Stimulated activated naive B cell treated with anti-CD40 and anti-IgM and Interleukin-4, amounts not matched to agents 10 μg/mL and 1 μg/mL and 100 μg/mL, for 72 hours (primary cell): ENCODE results near the gene PHF12.
A peak's percentile ranks its signal among the peaks of the same experiment; 100 is the strongest.
"Not testable (repeated sequence)": the region's sequence is repeated elsewhere in the genome, so short reads cannot be mapped to it uniquely, and the experiment has no call there.

Experiments
- ATAC-seq, 2 donors: fragments of 150-1000 bp; cut with Tn5 transposase; replicated peaks; 2 replicates each; pipeline ENCODE4 v1.10.0; 2021; ENCODE audit warnings: moderate library complexity in 1 of 2
- DNase-seq: peaks from one replicate; pipeline ENCODE4 v3.0.0; 2021
- H3K27ac Mint-ChIP-seq: one replicate; pipeline ENCODE4 v1.8.0; 2022; ENCODE audit warnings: mild to moderate bottlenecking, mixed read lengths
- H3K27me3 Mint-ChIP-seq, 2 donors: one replicate each; pipeline ENCODE4 v1.8.0; 2022; ENCODE audit warnings: mixed read lengths in 2 of 2
- H3K36me3 Mint-ChIP-seq, 2 donors: one replicate each; pipeline ENCODE4 v1.8.0; 2022; ENCODE audit warnings: mixed read lengths in 2 of 2, mild to moderate bottlenecking in 1 of 2
- H3K4me1 Mint-ChIP-seq, 2 donors: one replicate each; pipeline ENCODE4 v1.8.0; 2022; ENCODE audit warnings: mixed read lengths in 2 of 2, mild to moderate bottlenecking in 1 of 2
- H3K4me3 Mint-ChIP-seq, 2 donors: one replicate each; pipeline ENCODE4 v1.8.0; 2022; ENCODE audit warnings: mild to moderate bottlenecking in 2 of 2, mixed read lengths in 2 of 2, moderate library complexity in 1 of 2
- H3K9me3 Mint-ChIP-seq, 2 donors: one replicate each; pipeline ENCODE4 v1.8.0; 2022; ENCODE audit warnings: mixed read lengths in 2 of 2, mild to moderate bottlenecking in 1 of 2

The PHF12 gene

GRCh38 chr17:28901866-28902818 is 49.2 kb downstream of the PHF12 start:
- Mint-ChIP-seq H3K4me1 (peaks cover 58 to 87% of the 10 kb centered on the region in 2 donors), H3K27ac (peak overlapping the region; percentile 84), H3K27me3 (no peaks in the 10 kb centered on the region), H3K9me3 (no peaks in the 10 kb centered on the region), H3K4me3 (peak overlapping the region; percentile 84 to 91), H3K36me3 (peaks cover 40 to 58% of the 10 kb centered on the region in 2 donors)
- DNase-seq (no peak), ATAC-seq (peak; percentile 33 to 44)

DNA sequence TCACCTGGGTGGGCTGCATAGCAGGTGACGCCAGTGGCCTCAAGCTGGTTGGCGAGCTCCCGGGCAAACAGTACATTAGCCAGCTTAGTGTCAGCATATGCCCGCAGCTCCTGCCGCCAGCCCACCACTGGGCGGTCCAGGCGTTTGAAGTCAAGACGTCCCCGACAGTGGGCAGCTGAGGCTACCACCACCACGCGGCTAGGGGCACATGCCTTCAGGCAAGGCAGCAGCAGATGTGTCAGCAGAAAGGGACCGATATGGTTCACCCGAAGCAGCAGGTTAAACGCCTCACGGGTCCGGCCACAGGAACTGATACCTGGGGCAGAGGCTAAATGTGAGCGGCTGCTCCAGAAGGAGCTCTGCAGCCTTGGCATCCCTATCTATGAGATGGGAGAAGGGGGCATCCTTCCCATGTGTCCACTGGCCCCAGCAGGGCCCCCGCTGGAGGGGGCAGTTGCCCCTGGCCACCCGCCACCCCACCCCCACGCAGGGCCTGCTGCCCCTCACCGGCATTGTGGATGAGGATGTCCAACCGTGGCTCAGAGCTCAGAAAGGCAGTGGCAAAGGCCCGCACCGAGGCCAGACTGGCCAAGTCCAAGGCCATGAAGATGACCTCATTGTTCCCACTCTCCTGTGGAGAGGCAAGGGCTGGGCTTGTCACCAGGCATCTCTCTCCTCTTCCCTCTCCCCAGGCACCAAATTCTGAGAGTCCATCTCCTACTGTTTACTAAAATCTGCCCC is 50.2 kb downstream of the PHF12 start:
- Mint-ChIP-seq H3K4me3 (peak overlapping the region; percentile 84 to 91), H3K36me3 (peaks cover 40 to 49% of the 10 kb centered on the region in 2 donors), H3K4me1 (peaks cover 50 to 84% of the 10 kb centered on the region in 2 donors), H3K9me3 (no peaks in the 10 kb centered on the region), H3K27ac (peak overlapping the region; percentile 84), H3K27me3 (no peaks in the 10 kb centered on the region)
- ATAC-seq (no peak), DNase-seq (no peak)

DNA sequence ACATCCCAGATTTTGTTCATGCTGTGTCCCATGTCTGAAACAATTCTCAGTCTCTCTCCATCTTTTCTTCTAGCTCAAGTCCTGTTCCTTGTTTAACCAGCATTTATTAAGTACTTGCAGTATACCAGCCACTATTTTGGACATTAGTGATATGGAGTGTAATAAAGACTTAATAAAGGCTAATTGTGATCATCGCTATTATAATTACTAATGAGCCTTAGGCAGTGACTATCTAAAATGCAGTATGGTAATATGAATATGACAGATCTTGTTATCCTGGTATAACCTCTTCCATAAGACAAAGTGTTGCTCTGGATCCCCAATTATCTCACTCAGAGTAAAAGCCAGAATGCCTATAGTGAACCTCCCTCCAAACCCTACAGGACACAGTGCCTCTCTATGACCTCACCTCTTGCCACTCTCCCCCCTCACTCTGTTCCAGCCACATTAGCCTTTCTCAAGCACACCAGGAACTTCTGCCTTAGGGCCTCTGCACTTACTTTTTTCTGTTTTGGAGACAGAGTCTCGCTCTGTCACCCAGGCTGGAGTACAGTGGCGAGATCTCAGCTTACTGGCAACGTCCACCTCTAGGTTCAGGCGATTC is 52.0 kb downstream of the PHF12 start:
- Mint-ChIP-seq H3K4me1 (peaks cover 45 to 73% of the 10 kb centered on the region in 2 donors), H3K36me3 (peaks cover 41 to 45% of the 10 kb centered on the region in 2 donors), H3K4me3 (no peak overlapping the region), H3K27ac (peak overlapping the region; percentile 65), H3K9me3 (no peaks in the 10 kb centered on the region), H3K27me3 (no peaks in the 10 kb centered on the region)
- no peak for DNase-seq
- ATAC-seq, result no peak

DNA sequence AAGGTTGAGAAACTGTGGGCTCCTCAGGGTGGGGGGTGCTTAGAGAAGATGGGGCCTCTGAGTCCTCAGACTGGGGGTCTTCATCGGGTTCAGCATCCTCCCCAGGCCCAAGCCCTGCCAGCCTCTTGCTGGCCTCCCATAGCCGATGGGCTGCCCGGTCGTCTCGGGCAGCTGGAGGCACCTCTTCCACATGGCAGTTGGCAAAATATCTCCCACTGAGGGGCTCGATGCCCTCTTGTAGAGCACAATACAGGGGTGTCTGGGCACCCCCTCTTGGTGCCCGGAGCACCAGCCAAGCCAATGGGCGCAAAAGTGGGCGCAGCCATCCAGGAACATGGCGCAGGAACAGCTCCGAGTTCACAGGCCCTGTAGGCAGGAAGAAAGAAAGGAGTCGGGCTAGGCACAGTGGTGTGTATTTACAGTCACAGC is 52.8 kb downstream of the PHF12 start:
- DNase-seq (no peak), ATAC-seq (no peak)
- Mint-ChIP-seq H3K27me3 (no peaks in the 10 kb centered on the region), H3K4me3 (no peak overlapping the region), H3K4me1 (peaks cover 46 to 73% of the 10 kb centered on the region in 2 donors), H3K9me3 (no peaks in the 10 kb centered on the region), H3K36me3 (peaks cover 39 to 41% of the 10 kb centered on the region in 2 donors), H3K27ac (no peak overlapping the region)

GRCh38 chr17:28897769-28898526 is 53.4 kb downstream of the PHF12 start:
- H3K9me3 Mint-ChIP-seq, result no peaks in the 10 kb centered on the region
- H3K4me3 Mint-ChIP-seq, result peak overlapping the region; percentile 99 to 100
- DNase-seq, result no peak
- H3K27me3 Mint-ChIP-seq, result no peaks in the 10 kb centered on the region
- peak overlapping the region; percentile 99 for H3K27ac Mint-ChIP-seq
- peak; percentile 23 to 42 for ATAC-seq
- H3K4me1 Mint-ChIP-seq, result peaks cover 46 to 74% of the 10 kb centered on the region in 2 donors
- peaks cover 44 to 46% of the 10 kb centered on the region in 2 donors for H3K36me3 Mint-ChIP-seq

DNA sequence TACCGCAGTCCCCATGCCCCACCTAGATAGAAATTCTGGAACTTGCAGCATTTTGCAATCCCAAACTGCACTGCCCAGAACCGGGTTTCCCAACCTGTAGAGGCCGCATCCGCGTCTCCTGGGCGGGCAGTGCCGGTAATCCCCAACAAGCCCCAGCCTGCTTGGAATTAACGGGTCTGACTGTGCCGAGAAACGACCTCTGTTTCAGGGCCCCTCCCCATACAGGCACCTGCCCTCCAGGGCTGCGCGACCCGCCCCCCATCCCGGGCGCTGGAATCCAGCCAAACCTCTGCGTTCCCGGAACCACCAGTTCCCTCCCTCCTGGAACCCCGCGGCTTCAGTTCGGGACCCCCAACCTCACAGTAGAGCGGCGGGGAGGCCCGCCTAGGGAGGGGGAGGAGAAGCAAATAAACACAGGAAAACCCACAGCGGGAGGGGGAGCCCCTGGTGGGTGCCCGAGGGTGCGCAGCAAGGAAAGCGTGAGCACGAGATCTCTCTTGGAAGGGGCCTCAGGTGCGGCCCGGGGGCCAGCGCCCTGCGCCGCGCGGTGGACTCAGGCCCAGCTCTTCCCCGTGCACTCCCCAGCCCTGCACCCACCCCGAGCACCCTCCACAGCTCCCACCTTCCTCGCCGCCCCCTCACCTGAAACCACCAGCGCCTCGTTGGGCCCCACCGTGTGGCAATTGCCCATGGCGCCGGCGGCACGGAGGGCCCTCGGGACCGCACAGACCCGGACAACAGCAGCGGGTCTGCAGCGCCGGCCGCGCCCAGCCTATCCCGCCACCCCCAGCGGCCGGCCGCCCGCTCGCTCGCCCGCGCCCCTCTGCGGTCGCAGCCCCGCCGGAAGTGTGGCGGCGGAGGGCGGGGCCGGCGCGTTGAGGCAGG is 54.2 kb downstream of the PHF12 start, which contains the start of gene FLOT2:
Gene FLOT2 (minus strand): TSS at position 850 of the 885 bp plus-strand sequence. CDS start 159 bp downstream, at position 691.
- ATAC-seq (peak; percentile 69 to 71), DNase-seq (peak; percentile 70)
- Mint-ChIP-seq H3K36me3 (peaks cover 44 to 49% of the 10 kb centered on the region in 2 donors), H3K4me3 (peak within 1 kb of the TSS; percentile 99 to 100), H3K27me3 (no peaks in the 10 kb centered on the region), H3K27ac (peak within 1 kb of the TSS; percentile 99), H3K4me1 (peaks cover 49 to 79% of the 10 kb centered on the region in 2 donors), H3K9me3 (no peaks in the 10 kb centered on the region)

GRCh38 chr17:28896491-28896883 is 54.8 kb downstream of the PHF12 start:
- no peaks in the 10 kb centered on the region for H3K9me3 Mint-ChIP-seq
- peak overlapping the region; percentile 99 to 100 for H3K4me3 Mint-ChIP-seq
- ATAC-seq (peak in 1 of 2 donors; percentile 4), DNase-seq (no peak)
- peaks cover 46 to 49% of the 10 kb centered on the region in 2 donors for H3K36me3 Mint-ChIP-seq
- peaks cover 48 to 79% of the 10 kb centered on the region in 2 donors for H3K4me1 Mint-ChIP-seq
- no peaks in the 10 kb centered on the region for H3K27me3 Mint-ChIP-seq
- peak overlapping the region; percentile 99 for H3K27ac Mint-ChIP-seq

GRCh38 chr17:28895794-28896447 is 55.4 kb downstream of the PHF12 start:
- Mint-ChIP-seq H3K4me3 (peak overlapping the region; percentile 99 to 100), H3K36me3 (peaks cover 50 to 53% of the 10 kb centered on the region in 2 donors), H3K27me3 (no peaks in the 10 kb centered on the region), H3K4me1 (peaks cover 51 to 79% of the 10 kb centered on the region in 2 donors), H3K9me3 (no peaks in the 10 kb centered on the region), H3K27ac (peak overlapping the region; percentile 99)
- ATAC-seq (no peak), DNase-seq (no peak)

DNA sequence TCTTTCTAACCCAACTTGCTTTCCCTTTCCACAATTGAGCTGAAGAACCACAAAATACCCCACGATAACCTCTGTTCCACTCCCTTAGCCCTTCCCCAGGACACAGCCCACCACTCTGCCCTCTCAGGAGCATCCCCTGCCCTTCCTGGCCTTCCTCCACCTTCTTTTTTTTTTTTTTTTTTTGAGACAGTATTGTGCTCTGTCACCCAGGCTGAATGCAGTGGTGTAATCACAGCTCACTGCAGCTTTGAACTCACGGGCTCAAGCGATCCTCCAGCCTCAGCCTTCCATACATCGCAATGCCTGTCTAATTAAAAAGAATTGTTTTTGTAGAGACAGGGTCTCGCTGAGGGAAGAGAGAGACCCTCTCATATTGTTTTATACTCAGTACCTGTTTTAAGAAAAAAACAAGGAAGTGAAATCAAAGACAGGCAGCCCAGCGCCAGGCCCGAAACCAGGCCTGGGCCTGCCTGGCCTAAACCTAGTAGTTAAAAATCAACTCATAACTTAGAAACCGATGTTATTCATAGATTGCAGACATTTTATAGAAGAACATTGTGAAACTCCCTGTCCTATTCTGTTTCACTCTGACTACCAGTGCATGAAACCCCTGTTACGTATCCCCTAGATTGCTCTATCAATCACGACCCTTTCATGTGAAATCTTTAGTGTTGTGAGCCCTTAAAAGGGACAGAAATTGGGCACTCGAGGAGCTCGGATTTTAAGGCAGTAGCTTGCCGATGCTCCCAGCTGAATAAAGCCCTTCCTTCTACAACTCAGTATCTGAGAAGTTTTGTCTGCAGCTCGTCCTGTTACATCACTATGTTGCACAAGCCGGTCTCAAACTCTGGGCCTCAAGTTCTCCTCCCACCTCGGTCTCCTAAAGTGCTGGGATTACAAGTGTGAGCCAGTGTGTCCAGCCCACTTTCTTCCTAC is 57.8 kb downstream of the PHF12 start:
- not testable (repeated sequence) for H3K9me3 Mint-ChIP-seq, H3K27me3 Mint-ChIP-seq
- peak; percentile 7 to 13 for ATAC-seq
- peak; percentile 76 for DNase-seq
- Mint-ChIP-seq H3K4me3 (peak overlapping the region; percentile 81 to 89), H3K36me3 (peaks cover 39 to 49% of the 10 kb centered on the region in 2 donors), H3K4me1 (peaks cover 48 to 84% of the 10 kb centered on the region in 2 donors), H3K27ac (peak overlapping the region; percentile 99)

DNA sequence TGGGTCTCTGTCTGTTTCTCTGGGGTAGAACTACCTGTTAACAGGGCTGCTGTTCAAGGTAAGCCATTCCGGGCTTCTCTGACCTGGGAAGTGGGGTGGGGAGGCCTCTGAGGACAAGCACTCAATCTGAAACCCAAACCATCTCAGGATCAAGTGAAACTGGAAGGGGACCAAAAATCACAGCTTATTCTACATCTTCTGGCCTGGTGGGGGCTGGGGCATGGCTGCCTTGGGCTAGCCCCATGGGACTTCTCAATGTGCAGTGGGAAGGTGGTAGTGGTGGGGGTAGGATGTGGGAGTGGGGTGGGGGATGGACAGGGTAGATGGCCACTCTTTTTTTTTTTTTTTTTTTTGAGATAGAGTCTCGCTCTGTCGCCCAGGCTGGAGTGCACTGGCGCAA is 59.3 kb downstream of the PHF12 start:
- Mint-ChIP-seq H3K27me3 (no peaks in the 10 kb centered on the region), H3K9me3 (no peaks in the 10 kb centered on the region), H3K4me3 (peak overlapping the region; percentile 46 to 50), H3K4me1 (peaks cover 56 to 87% of the 10 kb centered on the region in 2 donors), H3K36me3 (peaks cover 34 to 50% of the 10 kb centered on the region in 2 donors), H3K27ac (peak overlapping the region; percentile 99)
- ATAC-seq, result no peak
- no peak for DNase-seq

GRCh38 chr17:28891201-28891600 is 60.1 kb downstream of the PHF12 start:
- DNase-seq, result no peak
- H3K9me3 Mint-ChIP-seq, result no peaks in the 10 kb centered on the region
- H3K27me3 Mint-ChIP-seq, result no peaks in the 10 kb centered on the region
- H3K27ac Mint-ChIP-seq, result peak overlapping the region; percentile 99
- peaks cover 62 to 89% of the 10 kb centered on the region in 2 donors for H3K4me1 Mint-ChIP-seq
- peak overlapping the region; percentile 46 to 87 for H3K4me3 Mint-ChIP-seq
- no peak for ATAC-seq
- peaks cover 28 to 56% of the 10 kb centered on the region in 2 donors for H3K36me3 Mint-ChIP-seq
